DOHH2 (cell line): Measurements from ENCODE around the gene GLYATL3.

Source experiments
- H3F3A ChIP-seq: fragments of 200-600 bp; sonication (generic), shearing (Covaris generic); 2 replicates; pipeline ENCODE4 v1.6.0; 2016; ENCODE audit warnings: antibody characterized with exemption, mild to moderate bottlenecking; ENCODE audit not compliant: control insufficient read depth, insufficient read depth
- H3K27ac ChIP-seq: fragments of 200-600 bp; sonication (generic); 2 replicates; pipeline ENCODE4 v1.5.1; 2014; ENCODE audit warnings: low read depth, mild to moderate bottlenecking, low read length, moderate library complexity
- H3K27me3 ChIP-seq: fragments of 200-600 bp; sonication (generic); 2 replicates; pipeline ENCODE4 v1.6.1; 2014; ENCODE audit warnings: mild to moderate bottlenecking, low read length, mixed read lengths; ENCODE audit not compliant: control insufficient read depth
- H3K36me3 ChIP-seq: fragments of 200-600 bp; sonication (generic); 2 replicates; pipeline ENCODE4 v1.6.1; 2014; ENCODE audit warnings: mild to moderate bottlenecking, low read length, moderate library complexity, mixed read lengths; ENCODE audit not compliant: control insufficient read depth
- H3K4me1 ChIP-seq: fragments of 200-600 bp; sonication (generic); 2 replicates; pipeline ENCODE4 v1.6.1; 2014; ENCODE audit warnings: mild to moderate bottlenecking, low read length, mixed read lengths; ENCODE audit not compliant: control insufficient read depth
- H3K4me2 ChIP-seq: fragments of 200-600 bp; sonication (generic); 2 replicates; pipeline ENCODE4 v1.6.0; 2014; ENCODE audit warnings: mild to moderate bottlenecking, low read length, moderate library complexity
- H3K4me3 ChIP-seq: fragments of 200-600 bp; sonication (generic); 2 replicates; pipeline ENCODE4 v1.5.1; 2014; ENCODE audit warnings: mild to moderate bottlenecking, low read length, mixed read lengths
- H3K79me2 ChIP-seq: fragments of 200-600 bp; sonication (generic); 2 replicates; pipeline ENCODE4 v1.6.1; 2014; ENCODE audit warnings: mild to moderate bottlenecking, low read length, mixed read lengths; ENCODE audit not compliant: control insufficient read depth
- H3K9me2 ChIP-seq: fragments of 200-600 bp; sonication (generic); replicated peaks from 2 replicates; pipeline ENCODE4 v1.6.1; 2014; ENCODE audit warnings: mild to moderate bottlenecking, low read length, mixed read lengths; ENCODE audit not compliant: control insufficient read depth
- H3K9me3 ChIP-seq: fragments of 200-600 bp; sonication (generic); 2 replicates; pipeline ENCODE4 v1.6.1; 2014; ENCODE audit warnings: antibody characterized with exemption, low read length, mixed read lengths; ENCODE audit not compliant: control insufficient read depth, insufficient read depth
- H4K20me1 ChIP-seq: fragments of 200-600 bp; sonication (generic); 2 replicates; pipeline ENCODE4 v1.6.0; 2014; ENCODE audit warnings: low read depth, mild to moderate bottlenecking, antibody characterized with exemption, low read length, moderate library complexity; ENCODE audit not compliant: control insufficient read depth, insufficient read depth
- EZH2phosphoT487 ChIP-seq: fragments of 200-600 bp; sonication (generic); IDR thresholded peaks from 2 replicates; pipeline ENCODE4 v1.6.1; 2017; ENCODE audit warnings: borderline replicate concordance, mild to moderate bottlenecking, antibody characterized with exemption, low read length, moderate library complexity, mixed read lengths
- TF ChIP-seq, protein P1 (sequence below): fragments of 200-600 bp; sonication (generic); IDR thresholded peaks from one replicate; pipeline ENCODE4 v1.5.1; 2014; ENCODE audit warnings: antibody characterized with exemption, mild to moderate bottlenecking, low read depth, low read length; ENCODE audit not compliant: poor library complexity, severe bottlenecking

The GLYATL3 gene

DNA sequence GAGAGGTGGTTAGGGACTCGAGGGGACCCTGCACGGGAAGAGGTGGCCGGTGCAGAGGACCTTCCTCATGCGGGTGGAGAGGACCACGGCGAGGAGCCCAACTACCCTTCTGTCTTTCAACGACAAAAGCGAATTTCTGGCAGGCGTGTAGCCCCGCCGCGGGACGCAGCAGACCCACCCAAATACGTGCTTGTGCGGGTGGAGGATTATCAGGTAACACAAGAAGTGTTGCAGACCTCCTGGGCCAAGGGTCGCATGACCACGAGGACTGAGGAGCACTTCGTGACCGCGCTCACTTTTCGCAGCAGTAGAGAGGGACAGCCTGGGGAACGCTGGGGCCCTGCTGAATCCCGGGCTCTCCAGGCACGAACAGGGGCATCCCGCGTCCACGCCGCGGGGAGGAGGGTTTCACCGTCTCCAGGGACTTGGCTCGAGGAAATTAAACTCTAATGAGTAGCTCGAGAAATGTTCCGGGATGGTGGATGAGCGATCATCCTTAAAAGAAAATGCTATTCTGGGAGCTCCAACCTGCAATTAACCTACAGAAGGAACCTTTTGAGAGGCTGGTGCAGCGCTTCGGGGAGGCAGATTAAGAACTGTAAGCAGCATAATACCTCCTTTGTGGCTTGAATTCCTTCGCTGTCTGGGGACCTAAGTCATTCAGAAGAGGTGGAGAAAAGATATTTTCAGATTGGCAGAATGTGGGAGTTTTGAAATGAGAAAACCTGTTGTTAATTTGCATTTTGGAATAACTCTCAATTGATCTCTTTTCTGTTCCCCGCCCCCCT, 51.5 kb downstream of the GLYATL3 start:
- Histone ChIP-seq H3K27me3 (no peaks in the 10 kb centered on the region), H3K9me2 (no peaks in the 10 kb centered on the region), H4K20me1 (no peaks in the 10 kb centered on the region), H3K4me2 (no peak overlapping the region), H3F3A (no peaks in the 10 kb centered on the region), H3K4me3 (no peak overlapping the region), H3K9me3 (no peaks in the 10 kb centered on the region), H3K79me2 (no peaks in the 10 kb centered on the region), H3K36me3 (no peaks in the 10 kb centered on the region), H3K4me1 (no peaks in the 10 kb centered on the region), H3K27ac (no peak overlapping the region)
- TF ChIP-seq, protein P1, sequence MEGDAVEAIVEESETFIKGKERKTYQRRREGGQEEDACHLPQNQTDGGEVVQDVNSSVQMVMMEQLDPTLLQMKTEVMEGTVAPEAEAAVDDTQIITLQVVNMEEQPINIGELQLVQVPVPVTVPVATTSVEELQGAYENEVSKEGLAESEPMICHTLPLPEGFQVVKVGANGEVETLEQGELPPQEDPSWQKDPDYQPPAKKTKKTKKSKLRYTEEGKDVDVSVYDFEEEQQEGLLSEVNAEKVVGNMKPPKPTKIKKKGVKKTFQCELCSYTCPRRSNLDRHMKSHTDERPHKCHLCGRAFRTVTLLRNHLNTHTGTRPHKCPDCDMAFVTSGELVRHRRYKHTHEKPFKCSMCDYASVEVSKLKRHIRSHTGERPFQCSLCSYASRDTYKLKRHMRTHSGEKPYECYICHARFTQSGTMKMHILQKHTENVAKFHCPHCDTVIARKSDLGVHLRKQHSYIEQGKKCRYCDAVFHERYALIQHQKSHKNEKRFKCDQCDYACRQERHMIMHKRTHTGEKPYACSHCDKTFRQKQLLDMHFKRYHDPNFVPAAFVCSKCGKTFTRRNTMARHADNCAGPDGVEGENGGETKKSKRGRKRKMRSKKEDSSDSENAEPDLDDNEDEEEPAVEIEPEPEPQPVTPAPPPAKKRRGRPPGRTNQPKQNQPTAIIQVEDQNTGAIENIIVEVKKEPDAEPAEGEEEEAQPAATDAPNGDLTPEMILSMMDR: no peak
- TF ChIP-seq EZH2phosphoT487: no peak

DNA sequence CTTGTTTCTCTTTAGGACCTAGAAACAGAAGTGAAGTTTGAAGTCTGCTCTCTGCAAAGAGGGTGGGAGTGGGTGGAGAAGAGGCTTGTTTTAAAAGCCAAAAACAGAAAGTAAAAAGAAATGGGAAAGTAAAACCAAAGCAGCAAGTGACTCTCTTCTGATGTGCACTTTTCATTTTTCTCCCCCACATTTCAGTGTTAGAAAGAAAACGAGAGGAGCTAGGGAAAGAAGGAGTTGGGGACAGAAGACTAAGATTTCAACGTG, 52.1 kb downstream of the GLYATL3 start:
- no peak overlapping the region for H3K4me2 ChIP-seq
- no peaks in the 10 kb centered on the region for H3K27me3 ChIP-seq
- no peaks in the 10 kb centered on the region for H3K36me3 ChIP-seq
- H3K9me3 ChIP-seq: no peaks in the 10 kb centered on the region
- H3K4me1 ChIP-seq: no peaks in the 10 kb centered on the region
- H3K4me3 ChIP-seq: no peak overlapping the region
- H3K27ac ChIP-seq: no peak overlapping the region
- no peaks in the 10 kb centered on the region for H4K20me1 ChIP-seq
- H3F3A ChIP-seq: no peaks in the 10 kb centered on the region
- TF ChIP-seq, protein P1: no peak
- TF ChIP-seq EZH2phosphoT487: no peak
- H3K9me2 ChIP-seq: no peaks in the 10 kb centered on the region
- H3K79me2 ChIP-seq: no peaks in the 10 kb centered on the region

DNA sequence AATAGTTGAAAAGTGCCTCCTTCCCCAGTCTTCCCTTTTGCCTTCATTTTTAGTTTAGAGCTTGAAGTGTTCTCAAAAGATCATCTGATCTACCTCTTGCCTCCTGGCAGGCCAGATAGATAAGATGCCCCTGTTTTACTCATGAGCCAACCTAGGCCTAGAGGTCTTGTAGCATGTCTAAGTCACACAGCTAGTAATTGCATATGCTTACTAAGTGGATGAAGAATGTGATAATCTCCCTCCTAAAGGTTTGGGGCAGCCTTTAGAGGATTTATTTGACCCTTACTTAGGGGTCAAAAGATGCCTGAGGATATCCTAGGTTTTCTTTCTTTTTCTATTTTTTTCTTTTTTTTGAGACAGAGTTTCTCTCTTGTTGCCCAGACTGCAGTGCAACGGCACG, 52.9 kb downstream of the GLYATL3 start:
- H3K27ac ChIP-seq: no peak overlapping the region
- no peaks in the 10 kb centered on the region for H3K9me2 ChIP-seq
- no peaks in the 10 kb centered on the region for H3K4me1 ChIP-seq
- no peaks in the 10 kb centered on the region for H3K36me3 ChIP-seq
- no peaks in the 10 kb centered on the region for H3F3A ChIP-seq
- TF ChIP-seq, protein P1: no peak
- no peak for TF ChIP-seq EZH2phosphoT487
- no peak overlapping the region for H3K4me3 ChIP-seq
- H4K20me1 ChIP-seq: no peaks in the 10 kb centered on the region
- H3K4me2 ChIP-seq: no peak overlapping the region
- no peaks in the 10 kb centered on the region for H3K9me3 ChIP-seq
- H3K27me3 ChIP-seq: no peaks in the 10 kb centered on the region
- no peaks in the 10 kb centered on the region for H3K79me2 ChIP-seq
